ENCODE results near the gene RNF11. TPM values are rescaled to one million over a fixed set of nuclear protein-coding genes. Genes with fewer than 3 reads are reported as not detected.

Gene RNF11
- total RNA-seq, 1 donor from 2014 or later = 81.4 TPM

DNA sequence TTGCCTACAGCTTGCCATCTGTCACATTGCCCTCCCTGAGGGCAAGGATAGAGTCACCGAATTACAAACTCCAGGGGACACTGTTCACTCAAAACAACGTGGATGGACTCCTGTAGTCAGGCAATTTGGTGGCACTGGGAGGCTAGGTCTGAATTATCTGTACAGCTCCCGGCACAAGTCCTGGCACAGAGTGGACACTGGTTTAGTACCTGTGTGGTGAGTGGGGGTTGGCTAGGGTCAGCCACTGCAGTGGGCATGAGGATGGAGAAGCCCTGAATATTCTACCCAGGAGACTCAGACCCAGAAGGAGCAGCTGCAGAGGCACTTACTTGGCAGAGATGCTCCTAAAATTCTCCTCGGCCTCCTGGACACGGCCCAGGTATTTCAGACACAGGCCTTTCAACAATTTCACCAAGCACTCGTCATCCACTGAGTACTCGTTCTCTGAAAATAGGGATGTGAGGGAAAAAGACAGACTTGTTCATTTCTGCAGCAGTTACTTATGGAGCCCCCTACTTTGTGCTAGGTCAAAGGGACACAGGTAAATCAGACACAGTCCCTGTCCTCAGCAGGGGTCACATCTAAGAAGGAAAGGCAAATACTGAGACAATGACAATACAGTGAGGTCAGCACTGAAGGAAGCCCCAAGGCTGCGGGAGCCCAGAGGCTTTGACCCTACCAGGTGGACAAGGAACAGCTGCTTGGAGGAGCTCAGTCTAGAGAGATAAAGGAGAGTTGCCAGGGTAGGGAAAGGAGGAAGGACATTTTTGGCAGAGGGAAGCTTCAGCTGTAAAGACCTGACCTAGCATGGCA is 53.8 kb downstream of the RNF11 start:
- DNase-seq (ENCODE audit: low read depth) = no peak
- no peak overlapping the region for H3K4me3 ChIP-seq (ENCODE audit: low read depth, low read length)
- TF ChIP-seq, protein P1, sequence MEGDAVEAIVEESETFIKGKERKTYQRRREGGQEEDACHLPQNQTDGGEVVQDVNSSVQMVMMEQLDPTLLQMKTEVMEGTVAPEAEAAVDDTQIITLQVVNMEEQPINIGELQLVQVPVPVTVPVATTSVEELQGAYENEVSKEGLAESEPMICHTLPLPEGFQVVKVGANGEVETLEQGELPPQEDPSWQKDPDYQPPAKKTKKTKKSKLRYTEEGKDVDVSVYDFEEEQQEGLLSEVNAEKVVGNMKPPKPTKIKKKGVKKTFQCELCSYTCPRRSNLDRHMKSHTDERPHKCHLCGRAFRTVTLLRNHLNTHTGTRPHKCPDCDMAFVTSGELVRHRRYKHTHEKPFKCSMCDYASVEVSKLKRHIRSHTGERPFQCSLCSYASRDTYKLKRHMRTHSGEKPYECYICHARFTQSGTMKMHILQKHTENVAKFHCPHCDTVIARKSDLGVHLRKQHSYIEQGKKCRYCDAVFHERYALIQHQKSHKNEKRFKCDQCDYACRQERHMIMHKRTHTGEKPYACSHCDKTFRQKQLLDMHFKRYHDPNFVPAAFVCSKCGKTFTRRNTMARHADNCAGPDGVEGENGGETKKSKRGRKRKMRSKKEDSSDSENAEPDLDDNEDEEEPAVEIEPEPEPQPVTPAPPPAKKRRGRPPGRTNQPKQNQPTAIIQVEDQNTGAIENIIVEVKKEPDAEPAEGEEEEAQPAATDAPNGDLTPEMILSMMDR (conservative IDR thresholded peaks at IDR 0.05; ENCODE audit: low read depth, low read length) = no peak

DNA sequence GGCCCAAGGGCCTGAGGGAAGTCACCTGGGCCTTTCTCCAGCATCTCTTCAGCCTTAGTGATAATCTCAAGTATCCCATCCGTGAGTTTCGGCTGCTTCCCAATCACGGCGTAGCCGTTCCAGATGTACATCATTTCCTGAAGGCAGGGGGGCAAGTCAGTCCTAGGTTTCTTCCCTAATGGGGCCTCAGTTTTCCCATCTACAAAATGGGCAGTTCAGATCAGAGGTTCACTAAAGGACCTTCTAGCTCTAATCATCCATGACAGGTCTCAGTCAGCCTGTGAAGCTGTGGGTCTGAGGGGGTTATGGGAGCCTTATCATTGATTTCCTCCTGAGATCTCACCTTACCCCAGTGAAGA is 54.4 kb downstream of the RNF11 start:
- DNase-seq (ENCODE audit: low read depth) = no peak
- TF ChIP-seq, protein P1 (conservative IDR thresholded peaks at IDR 0.05; ENCODE audit: low read depth, low read length) = no peak
- no peak overlapping the region for H3K4me3 ChIP-seq (ENCODE audit: low read depth, low read length)

DNA sequence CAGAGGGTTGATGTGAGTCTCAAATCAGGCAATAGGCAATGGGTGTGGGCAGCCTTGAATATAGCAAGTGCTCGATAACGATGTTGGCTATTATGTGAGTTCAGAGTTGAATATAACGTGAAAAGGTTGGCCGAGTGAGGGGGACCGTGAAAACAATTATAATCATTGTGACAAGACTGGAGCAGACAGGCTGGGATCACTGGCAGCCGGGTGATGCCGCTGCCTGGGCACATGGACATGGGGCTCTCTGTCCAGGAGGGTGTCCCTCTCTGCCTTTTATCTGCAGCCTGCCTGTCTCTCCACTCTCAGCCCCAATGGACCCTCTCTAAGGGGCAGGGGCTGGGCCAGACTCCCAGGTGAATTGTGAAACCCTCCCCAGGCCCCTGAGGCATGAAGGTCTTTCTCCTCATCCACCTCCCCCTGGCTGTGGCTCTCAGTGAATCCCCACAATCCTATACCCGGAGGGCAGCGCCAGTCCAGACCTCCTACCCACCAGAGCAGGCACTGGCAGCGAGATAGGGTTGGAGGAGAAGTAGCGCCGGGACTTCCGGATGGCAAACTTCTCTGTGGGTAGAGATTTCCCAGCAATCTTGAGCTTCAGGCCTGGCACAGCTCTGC is 57.9 kb downstream of the RNF11 start:
- TF ChIP-seq, protein P1 (conservative IDR thresholded peaks at IDR 0.05; ENCODE audit: low read depth, low read length) = no peak
- no peak overlapping the region for H3K4me3 ChIP-seq (ENCODE audit: low read depth, low read length)
- DNase-seq (ENCODE audit: low read depth) = no peak

DNA sequence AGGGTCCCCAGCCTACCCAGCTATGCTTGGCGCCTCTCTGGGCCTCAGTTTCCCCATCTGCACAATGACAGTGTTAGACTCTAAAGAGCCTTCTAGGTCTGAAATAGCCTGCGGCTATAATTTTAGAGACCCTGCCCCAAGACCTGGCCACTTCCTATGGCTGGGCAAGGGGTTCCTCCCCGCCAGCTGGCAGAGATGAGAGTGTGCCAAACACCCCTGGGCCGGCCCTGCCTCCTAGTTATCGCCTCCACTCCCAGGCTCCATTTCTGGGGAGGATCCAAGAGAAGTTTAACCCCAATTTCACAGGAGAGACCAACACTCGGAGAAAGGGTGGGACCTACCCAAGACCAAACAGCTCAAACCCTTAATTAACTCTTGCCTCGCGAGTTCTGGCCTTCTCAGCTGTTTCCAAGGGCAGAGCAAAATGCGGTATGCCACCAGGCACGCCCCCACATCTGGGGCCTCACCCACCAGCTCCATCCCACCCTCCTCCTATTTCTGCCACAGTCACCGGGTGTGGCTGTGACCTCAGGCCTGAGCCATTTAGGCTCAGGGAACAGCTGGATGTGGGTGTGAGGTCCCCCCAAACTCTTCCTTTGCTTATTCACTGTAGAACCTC is 58.6 kb downstream of the RNF11 start:
- TF ChIP-seq, protein P1 (conservative IDR thresholded peaks at IDR 0.05; ENCODE audit: low read depth, low read length) = no peak
- DNase-seq (ENCODE audit: low read depth) = no peak
- no peak overlapping the region for H3K4me3 ChIP-seq (ENCODE audit: low read depth, low read length)

DNA sequence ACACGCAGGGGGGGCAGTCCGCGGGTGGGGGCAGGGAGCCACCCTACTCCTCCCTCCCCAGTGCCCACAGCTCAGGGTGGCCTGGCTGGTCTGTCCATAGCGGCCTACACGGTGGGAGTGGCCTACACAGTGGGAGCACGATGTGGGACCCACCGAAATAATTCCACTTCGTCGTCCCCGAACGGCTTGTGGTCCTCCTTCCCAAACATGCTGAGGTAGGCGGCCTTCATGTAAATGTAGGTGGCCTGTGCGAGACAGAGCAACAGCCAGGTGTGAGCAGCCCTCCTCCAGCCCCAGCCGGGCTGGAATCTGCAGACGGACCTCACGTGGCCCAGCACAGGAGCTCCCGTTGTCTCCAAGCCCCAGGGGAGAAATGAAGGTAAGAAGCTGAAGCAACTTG is 59.9 kb downstream of the RNF11 start:
- TF ChIP-seq, protein P1 (conservative IDR thresholded peaks at IDR 0.05; ENCODE audit: low read depth, low read length) = no peak
- no peak for DNase-seq (ENCODE audit: low read depth)
- H3K4me3 ChIP-seq (ENCODE audit: low read depth, low read length) = no peak overlapping the region

DNA sequence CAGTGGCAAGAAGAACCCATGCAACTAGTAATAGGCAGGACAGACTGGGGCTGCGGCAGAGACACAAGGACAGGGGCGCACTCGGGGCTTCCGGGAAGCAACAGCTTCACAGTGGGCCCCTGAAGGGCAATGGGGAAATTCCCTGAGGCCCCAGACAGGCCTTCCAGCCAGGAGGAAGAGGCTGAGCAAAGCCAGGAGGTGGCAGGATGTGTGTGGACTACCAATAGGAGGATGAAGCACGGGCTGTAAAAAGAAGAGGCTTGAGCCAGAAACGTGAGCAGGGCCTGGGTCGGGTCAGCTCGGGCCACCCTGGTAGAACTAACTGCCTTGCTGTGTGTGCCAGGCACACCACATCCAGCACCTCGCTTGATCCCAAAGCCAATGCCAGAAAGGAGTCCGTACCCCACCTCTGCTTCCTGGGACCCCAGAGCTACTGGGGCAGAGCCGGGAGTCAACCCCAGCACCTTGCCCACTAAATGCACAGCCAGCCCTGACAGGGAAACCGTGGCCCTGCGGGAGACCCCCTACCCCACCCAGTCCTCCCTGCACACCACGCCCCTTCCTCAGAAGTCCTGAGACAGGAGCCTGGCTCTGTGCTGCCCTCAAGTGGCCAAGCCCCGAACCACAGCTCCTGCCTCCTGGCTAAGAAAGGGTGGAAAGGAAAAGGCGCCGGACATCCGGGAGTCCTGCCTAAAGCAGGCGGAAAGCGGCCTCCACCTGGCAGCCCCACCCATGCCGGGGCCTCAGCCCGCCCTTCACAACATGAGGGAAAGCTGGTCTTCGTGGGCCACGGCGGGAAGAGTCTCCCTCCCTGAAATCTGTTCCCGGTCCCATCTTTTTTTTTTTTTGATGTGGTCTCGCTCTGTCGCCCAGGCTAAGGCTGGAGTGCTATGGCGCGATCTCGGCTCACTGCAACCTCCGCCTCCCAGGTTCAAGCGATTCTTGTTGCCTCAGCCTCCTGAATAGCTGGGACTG is 60.6 kb downstream of the RNF11 start:
- TF ChIP-seq, protein P1 (conservative IDR thresholded peaks at IDR 0.05; ENCODE audit: low read depth, low read length) = peak; percentile 92
- no peak for DNase-seq (ENCODE audit: low read depth)
- H3K4me3 ChIP-seq (ENCODE audit: low read depth, low read length) = peak overlapping the region; percentile 50
